ENCODE results near the gene PKP2. TPM values are rescaled to one million over a fixed set of nuclear protein-coding genes. Genes with fewer than 3 reads are reported as not detected.

The PKP2 gene
- total and polyA plus RNA-seq, 2 of the 4 experiments (the other 2 are of a cell fraction) = 0.10 to 0.18 TPM

DNA sequence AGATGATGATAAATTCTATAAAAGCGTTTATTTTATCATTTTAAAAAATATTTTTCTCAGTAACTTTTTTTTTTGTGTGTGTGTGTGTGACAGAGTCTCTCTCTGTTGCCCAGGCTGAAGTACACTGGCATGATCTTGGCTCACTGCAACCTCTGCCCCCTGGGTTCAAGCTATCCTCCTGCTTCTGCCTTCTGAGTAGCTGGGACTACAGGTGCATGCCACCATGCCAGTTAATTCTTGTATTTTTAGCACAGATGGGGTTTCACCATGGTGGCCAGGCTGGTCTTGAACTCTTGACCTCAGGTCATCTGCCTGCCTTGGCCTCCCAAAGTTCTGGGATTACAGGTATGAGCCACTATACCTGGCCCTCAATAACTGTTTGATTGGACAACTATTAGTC is 37.2 kb downstream of the PKP2 start:
- no peaks in the 10 kb centered on the region for H4K20me1 ChIP-seq (ENCODE audit: insufficient read depth, low read length)
- H2BK5ac ChIP-seq (ENCODE audit: low read depth, low read length, poor library complexity, severe bottlenecking) = no peak overlapping the region
- H3K14ac ChIP-seq (replicated peaks; ENCODE audit: low read depth, low read length) = no peak overlapping the region
- TF ChIP-seq CEBPB (IDR thresholded peaks at IDR 0.05; ENCODE audit: low read depth, low read length) = no peak
- TF ChIP-seq RCOR1 (IDR thresholded peaks at IDR 0.05; ENCODE audit: insufficient replicate concordance, low read length) = no peak
- TF ChIP-seq BHLHE40 (IDR thresholded peaks at IDR 0.05; ENCODE audit: low read depth, low read length) = no peak
- TF ChIP-seq RFX5 (IDR thresholded peaks at IDR 0.05; ENCODE audit: low read depth, low read length) = no peak
- TF ChIP-seq MAFK (IDR thresholded peaks at IDR 0.05; ENCODE audit: low read depth, low read length) = no peak
- TF ChIP-seq CHD1 (IDR thresholded peaks at IDR 0.05; ENCODE audit: low read depth, low read length) = no peak
- TF ChIP-seq POLR2A (IDR thresholded peaks at IDR 0.05; ENCODE audit: low read depth, low read length) = no peak
- TF ChIP-seq, protein P1, sequence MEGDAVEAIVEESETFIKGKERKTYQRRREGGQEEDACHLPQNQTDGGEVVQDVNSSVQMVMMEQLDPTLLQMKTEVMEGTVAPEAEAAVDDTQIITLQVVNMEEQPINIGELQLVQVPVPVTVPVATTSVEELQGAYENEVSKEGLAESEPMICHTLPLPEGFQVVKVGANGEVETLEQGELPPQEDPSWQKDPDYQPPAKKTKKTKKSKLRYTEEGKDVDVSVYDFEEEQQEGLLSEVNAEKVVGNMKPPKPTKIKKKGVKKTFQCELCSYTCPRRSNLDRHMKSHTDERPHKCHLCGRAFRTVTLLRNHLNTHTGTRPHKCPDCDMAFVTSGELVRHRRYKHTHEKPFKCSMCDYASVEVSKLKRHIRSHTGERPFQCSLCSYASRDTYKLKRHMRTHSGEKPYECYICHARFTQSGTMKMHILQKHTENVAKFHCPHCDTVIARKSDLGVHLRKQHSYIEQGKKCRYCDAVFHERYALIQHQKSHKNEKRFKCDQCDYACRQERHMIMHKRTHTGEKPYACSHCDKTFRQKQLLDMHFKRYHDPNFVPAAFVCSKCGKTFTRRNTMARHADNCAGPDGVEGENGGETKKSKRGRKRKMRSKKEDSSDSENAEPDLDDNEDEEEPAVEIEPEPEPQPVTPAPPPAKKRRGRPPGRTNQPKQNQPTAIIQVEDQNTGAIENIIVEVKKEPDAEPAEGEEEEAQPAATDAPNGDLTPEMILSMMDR (conservative IDR thresholded peaks at IDR 0.05; ENCODE audit: low read depth, low read length) = no peak
- TF ChIP-seq NFE2L2 (IDR thresholded peaks at IDR 0.05; ENCODE audit: low read depth, low read length) = no peak
- TF ChIP-seq FOS (IDR thresholded peaks at IDR 0.05; ENCODE audit: low read depth, low read length) = no peak
- TF ChIP-seq MAZ (IDR thresholded peaks at IDR 0.05; ENCODE audit: borderline replicate concordance, low read depth, low read length) = no peak
- TF ChIP-seq, protein P2, sequence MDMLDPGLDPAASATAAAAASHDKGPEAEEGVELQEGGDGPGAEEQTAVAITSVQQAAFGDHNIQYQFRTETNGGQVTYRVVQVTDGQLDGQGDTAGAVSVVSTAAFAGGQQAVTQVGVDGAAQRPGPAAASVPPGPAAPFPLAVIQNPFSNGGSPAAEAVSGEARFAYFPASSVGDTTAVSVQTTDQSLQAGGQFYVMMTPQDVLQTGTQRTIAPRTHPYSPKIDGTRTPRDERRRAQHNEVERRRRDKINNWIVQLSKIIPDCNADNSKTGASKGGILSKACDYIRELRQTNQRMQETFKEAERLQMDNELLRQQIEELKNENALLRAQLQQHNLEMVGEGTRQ (IDR thresholded peaks at IDR 0.05; ENCODE audit: low read depth, low read length) = no peak
- TF ChIP-seq, protein P3, sequence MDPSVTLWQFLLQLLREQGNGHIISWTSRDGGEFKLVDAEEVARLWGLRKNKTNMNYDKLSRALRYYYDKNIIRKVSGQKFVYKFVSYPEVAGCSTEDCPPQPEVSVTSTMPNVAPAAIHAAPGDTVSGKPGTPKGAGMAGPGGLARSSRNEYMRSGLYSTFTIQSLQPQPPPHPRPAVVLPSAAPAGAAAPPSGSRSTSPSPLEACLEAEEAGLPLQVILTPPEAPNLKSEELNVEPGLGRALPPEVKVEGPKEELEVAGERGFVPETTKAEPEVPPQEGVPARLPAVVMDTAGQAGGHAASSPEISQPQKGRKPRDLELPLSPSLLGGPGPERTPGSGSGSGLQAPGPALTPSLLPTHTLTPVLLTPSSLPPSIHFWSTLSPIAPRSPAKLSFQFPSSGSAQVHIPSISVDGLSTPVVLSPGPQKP (IDR thresholded peaks at IDR 0.05; ENCODE audit: borderline replicate concordance, low read depth, low read length) = no peak
- no peak for TF ChIP-seq MXI1 (IDR thresholded peaks at IDR 0.05; ENCODE audit: borderline replicate concordance, low read depth, low read length)
- no peak for TF ChIP-seq SMC3 (IDR thresholded peaks at IDR 0.05; ENCODE audit: low read depth, low read length)
- H3K79me1 ChIP-seq (ENCODE audit: low read depth in 1 of 2, low read length in 2 of 2) = no peaks in the 10 kb centered on the region
- ChIA-PET POLR2A (ENCODE audit: unreplicated experiment) (no interaction called here), CTCF (no interaction called here)
- no peaks in the 10 kb centered on the region for H3K27me3 ChIP-seq (ENCODE audit: control insufficient read depth, insufficient read depth, low read length)
- H2BK120ac ChIP-seq (ENCODE audit: low read depth, low read length) = no peak overlapping the region
- dilution Hi-C loops (cut with HindIII; ENCODE audit: low sequenced_read_pairs, unreplicated experiment) = no loop called here
- H3K4me1 ChIP-seq (ENCODE audit: control insufficient read depth, insufficient read depth, low read length) = no peaks in the 10 kb centered on the region
- no peak overlapping the region for H2AK9ac ChIP-seq (replicated peaks; ENCODE audit: low read depth, low read length, poor library complexity)
- no peak overlapping the region for H2BK20ac ChIP-seq (ENCODE audit: low read depth, low read length)
- H4K91ac ChIP-seq (ENCODE audit: insufficient read depth, low read depth, low read length) = no peak overlapping the region
- no peak overlapping the region for H4K5ac ChIP-seq (ENCODE audit: low read depth, low read length)
- intact Hi-C loops (cut with micrococcal nuclease) = no loop called here
- H3K9me1 ChIP-seq (ENCODE audit: insufficient read depth, low read length) = no peaks in the 10 kb centered on the region
- H4K8ac ChIP-seq (ENCODE audit: low read depth in 2 of 2, low read length in 2 of 2) = no peak overlapping the region
- ATAC-seq (ENCODE audit: low read depth) = no peak
- no TSS peak for BruUV-seq (replicated peaks)
- H3K56ac ChIP-seq (ENCODE audit: extremely low read depth, insufficient read depth, low read length) = no peak overlapping the region
- no peak overlapping the region for H3K9ac ChIP-seq (ENCODE audit: low read depth, low read length)
- no peaks in the 10 kb centered on the region for H3K9me3 ChIP-seq (ENCODE audit: control insufficient read depth, insufficient read depth, low read length)
- H3K23ac ChIP-seq (ENCODE audit: low read depth, low read length) = no peak overlapping the region
- H3K27ac ChIP-seq (ENCODE audit: insufficient read depth, low read length) = no peak overlapping the region
- in situ Hi-C loops (cut with MboI; ENCODE audit: low sequenced_read_pairs) = no loop called here
- no peak overlapping the region for H3K18ac ChIP-seq (ENCODE audit: low read depth, low read length)
- no peak overlapping the region for H2AFZ ChIP-seq (replicated peaks; ENCODE audit: low read length, poor library complexity)
- no peak overlapping the region for H3K4ac ChIP-seq (ENCODE audit: low read depth, low read length)
- no peak overlapping the region for H3K4me2 ChIP-seq (ENCODE audit: low read depth, low read length)
- DNase-seq = no peak
- no peaks in the 10 kb centered on the region for H3K36me3 ChIP-seq (ENCODE audit: control insufficient read depth, insufficient read depth, low read length)
- WGBS, 2 experiments (ENCODE audit: extremely low coverage in 2 of 2, insufficient read length in 1 of 2) = no CpG with 5 or more reads among the region's 1 CpG
- H2BK15ac ChIP-seq (ENCODE audit: low read depth, low read length) = no peak overlapping the region
- no peak overlapping the region for H3K4me3 ChIP-seq (ENCODE audit: insufficient read depth, low read depth, low read length)
- no peak overlapping the region for H2AK5ac ChIP-seq (ENCODE audit: low read depth, low read length)
